Activated gamma-delta T cell treated with anti-CD3 and anti-CD28 coated beads, Interleukin-2, amount 50 U/mL, for 16 hours (primary cell): ENCODE results near the gene WNT1.

ENCODE experiments used
- DNase-seq: peaks from one replicate; pipeline ENCODE4 v3.0.0-alpha.2; 2020; ENCODE audit warnings: low read depth

WNT1 gene

DNA sequence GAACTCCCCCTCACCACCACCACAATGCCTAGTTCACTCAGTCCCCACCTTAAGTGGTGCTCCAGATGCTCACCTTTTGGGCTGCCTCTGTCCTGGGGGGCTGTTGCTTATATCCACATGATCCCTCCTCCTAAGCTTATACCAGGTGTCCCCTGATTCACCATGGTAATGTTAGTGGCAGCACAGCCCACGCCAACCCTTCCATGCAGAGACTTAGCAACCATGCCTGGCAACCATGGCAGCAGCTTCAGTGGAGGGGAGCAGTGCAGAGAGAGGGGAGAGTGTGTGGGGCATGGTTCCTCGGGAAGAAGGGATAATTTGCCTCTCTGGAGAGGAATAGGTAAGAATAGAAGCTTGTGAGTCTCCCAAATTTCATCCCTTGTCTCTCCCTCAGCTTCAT, 22.2 kb downstream of the WNT1 start:
- no peak for DNase-seq

DNA sequence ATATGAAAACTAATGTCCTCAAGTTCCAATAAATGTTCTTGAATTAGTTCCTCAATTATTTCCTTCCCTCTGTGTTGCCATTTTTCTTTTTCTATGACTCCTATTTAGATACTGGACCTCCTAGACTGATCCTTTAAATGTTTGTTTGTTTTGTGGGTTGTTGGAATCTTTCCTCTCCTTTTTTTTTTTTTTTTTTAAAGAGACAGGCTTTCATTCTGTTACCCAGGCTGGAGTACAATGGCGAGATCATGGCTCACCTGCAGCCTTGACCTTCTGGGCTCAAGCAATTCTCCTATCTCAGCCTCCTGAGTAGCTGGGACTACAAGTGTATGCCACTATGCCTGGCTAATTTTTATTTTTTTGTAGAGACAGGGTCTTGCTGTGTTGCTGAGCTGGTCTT, 30.8 kb downstream of the WNT1 start:
- no peak for DNase-seq

DNA sequence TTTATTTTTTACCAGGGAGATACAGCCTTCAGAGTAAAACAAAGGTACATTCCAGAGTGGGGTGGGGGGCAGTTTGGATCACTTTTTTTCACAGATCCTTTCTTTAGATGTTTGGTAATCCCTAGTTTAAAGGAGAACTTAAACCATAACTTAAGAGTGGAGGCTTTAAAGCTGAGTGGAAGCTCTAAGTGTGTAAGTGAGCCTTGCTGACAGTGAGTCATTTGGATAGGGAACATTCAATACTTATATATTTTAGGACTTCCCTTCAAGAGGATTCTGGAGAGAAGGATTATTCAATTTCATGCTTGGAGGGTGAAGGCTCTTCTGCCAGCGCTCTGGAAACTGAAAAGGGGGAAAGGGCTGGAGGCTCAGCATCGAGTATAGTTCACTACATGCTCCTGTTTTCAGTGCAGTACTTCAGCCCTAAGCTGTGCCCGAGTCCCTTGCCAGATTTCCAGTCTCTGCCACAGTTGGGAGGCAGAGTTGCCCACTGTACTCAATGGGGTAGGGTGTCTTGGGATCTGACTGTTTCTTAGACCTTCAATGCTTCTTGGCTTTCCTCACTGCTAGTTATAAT, 32.1 kb downstream of the WNT1 start:
- DNase-seq = no peak

DNA sequence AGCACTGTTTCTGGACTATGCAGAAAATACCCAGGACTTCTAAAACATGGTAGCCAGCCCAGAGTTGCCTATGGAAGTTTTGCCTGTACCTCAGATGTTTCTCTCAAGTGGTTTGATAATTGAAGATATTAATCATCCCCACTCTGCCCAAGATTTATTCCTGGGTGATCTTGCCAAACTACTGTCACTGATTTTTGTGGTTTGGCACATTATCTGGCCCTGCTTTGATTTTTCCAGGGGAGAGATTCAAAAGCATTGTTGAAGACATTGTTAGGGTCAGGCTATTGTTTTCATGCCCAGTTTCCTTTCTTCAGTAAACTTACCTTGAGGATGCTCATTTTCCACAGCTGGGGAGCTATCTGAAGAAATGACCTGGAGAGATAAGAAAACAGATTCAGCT, 34.6 kb downstream of the WNT1 start:
- DNase-seq = no peak

DNA sequence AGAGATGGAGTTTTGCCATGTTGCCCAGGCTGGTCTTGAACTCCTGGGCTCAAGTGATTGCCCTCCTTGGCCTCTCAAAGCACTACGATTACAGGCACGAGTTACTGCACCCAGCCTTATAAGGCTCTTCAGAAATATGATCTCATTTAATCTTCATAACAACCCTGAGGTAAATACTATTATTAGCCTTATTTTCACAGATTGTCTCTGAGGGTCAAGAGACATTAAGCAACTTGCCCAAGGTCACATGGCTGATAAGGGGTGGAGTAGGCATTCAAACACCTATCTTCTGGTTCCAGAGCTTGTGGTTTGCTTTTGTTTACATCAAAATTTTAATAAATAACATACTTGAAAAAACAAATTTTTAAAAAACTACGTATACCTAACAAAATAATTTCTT, 35.3 kb downstream of the WNT1 start:
- DNase-seq = no peak

DNA sequence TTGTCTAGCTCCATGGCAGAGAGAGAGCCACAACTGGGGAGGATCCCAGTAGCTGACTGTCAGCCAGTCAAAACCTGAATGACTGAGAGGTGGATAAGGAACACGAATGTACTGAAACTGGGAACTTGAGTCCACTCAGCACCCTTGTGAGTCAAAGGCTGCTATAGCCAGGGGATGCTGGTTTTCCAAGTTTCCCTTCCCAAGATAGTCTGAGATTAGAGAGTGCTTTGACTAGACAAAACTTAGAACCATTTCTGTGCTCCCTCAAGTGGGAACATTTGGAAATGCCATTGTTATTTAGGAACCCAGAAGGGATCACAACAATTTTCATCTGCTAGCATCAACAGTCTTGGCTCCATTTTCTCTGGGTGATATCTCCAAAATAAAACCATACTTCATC, 36.4 kb downstream of the WNT1 start:
- DNase-seq = no peak

DNA sequence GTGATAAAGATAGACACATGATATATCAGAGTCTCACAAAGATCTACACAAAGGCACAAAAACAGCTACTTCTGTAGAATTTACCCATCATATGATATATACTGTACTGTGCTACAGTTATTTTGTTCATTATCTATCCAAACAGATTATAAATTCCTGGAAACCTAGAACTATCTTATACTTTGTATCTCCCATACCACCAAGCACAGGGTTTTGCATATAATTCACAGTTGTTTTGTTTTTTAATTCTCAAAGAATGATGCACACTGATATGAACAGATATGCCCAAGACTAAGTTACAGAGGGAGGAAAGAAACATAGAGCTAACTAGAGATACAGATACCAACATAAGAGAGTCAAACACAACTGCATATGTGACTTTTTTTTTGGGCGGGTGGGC, 37.1 kb downstream of the WNT1 start:
- no peak for DNase-seq

DNA sequence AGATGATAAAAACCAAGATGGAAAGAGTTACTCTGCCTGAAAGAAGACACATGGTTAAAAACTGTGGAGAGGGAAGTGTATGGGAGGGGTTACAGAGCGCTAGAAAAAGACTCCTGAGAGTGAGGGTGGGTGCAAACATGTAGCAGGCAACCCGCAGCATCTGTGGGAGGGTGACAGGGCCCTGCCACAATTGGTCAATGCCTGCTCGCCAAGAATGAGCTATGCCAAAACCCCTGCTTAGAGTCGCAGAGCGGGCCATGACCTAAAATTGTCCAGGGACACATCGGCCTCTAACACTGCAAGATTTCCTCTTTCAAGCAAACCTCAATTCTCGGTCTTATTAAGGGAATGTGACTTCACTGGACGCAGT, 39.8 kb downstream of the WNT1 start:
- DNase-seq = no peak

DNA sequence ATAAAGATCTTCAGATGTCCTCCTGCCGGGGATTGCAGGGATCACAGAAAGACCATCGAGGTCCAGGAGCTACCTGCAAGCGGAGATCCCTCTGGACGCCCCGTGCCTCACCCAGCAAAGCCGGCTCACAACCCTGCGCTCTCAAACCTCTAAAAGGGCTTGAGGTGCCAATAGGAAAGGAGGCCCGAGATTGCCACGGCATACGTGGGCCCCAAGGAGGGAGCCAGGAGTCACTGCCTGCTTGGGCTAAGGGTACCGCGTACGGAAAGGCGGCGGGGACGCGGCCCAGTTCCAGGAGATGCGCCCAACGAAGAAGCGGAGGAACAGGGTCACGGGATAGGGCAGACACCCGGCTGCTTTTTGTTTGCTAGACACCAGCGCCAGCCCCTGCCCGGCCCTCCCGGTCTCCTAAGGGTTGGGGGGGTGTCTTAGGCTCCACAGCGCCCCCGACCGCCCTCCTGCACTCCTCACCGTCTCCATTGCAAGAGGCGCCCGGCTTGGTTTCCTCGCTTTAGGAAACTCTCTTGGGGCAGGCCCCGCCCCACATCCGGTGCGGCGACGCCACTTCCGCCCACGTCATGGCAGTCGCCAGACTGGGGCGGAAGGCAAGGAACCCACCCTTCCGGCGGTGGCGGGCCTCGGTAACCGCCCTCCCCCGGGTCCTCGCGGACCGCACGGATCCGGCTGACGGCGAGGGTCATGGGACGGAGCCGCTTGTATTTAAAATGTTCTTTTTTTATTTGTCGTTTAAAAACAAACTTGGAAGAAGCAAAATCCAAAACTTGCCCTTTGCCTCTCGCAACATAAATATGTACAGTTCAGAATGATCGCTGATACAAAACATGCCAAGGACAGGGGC, 40.4 kb downstream of the WNT1 start, which contains the start of gene PRKAG1:
TSS of gene PRKAG1 (minus strand) at position 516 of the 859 bp plus-strand sequence. CDS start at position 480, 36 bp downstream.
- peak; percentile 93 for DNase-seq

DNA sequence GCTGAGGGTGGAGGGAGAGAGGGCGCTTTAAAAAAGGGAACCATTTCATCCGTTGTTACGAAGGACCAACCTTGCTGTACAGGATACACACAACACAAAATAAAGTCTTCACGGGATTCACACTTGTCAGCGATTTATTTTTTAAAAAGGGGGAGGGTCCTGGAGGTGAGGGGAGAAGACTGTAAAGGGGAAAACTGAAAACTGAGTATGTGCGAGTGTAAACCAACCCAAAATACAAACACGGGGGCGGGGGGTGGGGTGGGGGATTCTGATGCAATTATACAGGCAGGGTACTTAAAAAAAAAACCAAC, 41.0 kb downstream of the WNT1 start:
- no peak for DNase-seq

DNA sequence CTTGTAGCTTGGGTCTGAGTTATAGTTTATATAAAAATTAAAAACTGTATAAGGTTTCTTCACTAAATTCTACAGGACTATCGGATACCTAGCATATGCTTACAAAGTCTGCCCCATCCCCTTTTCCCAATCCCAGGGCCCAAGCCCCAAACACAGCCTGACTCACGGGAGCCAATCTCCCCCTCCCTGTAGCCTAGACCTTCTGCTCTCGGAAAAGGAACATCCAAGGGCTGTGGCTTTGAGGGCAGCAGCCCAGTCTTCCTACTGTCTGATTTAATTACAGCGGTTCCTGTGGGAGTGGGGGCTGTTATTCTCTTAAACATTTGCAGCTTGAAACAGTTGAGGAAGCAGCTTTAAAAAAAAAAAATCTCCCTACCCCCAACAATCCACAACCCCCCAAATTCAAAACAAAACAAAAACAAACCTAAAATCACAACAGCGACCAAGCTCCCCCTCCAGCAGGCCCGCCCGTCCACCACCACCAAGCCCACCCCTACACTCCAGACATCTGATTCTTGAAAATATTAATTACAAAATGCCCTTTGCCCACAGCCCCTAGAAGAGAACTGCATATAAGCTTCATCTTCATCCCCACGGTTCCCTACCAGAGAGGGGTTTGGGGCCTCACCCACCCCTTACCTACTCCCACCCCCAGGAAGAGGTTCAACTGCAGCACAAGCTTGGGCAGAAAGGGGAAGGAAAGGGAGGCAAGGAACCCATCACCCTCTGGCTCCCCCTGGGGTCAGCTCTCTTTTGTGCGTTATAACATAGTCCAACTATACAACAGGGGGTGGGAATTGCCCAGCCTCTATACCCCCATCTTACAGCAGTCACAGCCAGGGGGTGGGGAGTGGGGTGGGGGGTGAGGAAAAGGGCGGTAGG, 41.6 kb downstream of the WNT1 start:
- no peak for DNase-seq

DNA sequence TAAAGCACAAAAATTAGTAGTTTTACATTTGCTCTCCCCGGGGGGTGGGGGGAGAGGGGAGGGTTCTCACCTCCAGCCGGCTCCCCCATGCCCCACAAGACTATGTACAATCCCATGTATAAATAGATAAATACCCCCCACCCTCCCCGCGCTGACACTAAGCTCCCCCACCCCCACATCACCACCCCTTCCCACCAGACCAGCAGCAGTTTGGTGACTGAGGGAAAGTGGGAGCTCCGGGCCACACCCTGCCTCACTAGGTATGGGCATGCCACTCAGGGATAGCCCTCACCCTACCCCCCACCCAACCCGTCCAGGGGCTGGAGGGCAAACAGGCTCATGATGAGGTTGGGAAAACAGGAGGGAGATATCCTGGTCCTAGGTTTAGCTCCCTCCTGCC, 42.3 kb downstream of the WNT1 start:
- DNase-seq = no peak

DNA sequence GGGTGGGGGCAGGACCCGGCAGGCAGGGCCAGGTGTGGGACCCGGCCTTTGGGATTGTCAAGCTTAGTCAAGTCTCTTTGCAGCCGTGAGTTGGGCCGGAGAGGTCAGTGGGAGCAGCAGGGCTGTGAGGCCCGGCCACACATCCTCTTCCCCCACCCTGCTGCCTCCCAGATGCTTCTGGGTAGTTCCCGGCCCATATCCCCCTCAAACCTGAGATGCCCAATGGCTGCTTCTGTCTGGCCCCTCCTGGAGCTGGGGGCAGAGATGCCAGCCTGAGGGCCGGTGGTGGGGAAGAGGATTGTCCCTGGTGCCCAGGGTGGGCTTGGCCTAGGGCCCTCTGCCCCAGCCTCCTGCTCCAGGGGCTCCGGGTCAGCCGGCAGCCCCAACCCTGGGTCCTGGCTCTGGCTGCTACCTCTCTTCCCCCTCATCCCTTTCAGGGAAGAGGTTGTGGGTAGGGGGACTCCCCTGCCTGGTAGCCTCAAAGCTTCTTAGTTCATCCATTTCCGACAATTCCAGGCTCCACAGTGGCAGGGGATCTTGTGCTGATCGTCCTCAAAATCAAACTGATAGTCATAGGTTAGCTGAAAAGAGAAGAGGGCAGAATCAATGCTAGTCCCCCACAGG, 43.3 kb downstream of the WNT1 start:
- DNase-seq = no peak

DNA sequence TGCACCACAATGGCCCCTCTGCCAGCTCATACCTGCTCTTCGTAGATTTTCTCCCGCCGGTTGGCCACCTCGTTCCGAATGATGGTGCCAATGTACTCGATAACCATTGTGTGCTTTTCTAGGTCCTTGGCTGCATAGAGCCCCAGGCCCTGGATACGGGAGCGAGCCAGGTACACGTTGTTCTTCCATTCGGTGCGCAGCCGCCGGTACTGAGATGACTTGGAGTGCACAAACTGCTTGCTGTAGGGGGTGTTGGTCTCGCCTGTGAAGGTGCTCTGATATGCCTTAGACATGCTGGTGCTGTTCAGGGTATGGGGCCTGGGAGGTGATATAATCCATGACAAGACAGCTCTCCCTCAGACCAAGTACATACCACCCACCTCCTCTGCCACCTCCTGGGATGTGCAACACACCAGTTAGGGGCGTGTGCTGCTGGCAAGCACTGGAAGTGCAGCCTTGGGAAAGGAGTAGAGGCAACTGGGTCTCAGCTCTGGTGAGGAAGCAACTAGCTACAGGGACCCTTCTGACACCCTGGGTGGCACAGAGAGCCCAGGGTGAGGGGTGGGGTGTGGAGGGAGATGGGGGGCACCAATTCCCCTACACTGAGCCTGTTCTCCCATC, 44.5 kb downstream of the WNT1 start:
- DNase-seq = no peak

DNA sequence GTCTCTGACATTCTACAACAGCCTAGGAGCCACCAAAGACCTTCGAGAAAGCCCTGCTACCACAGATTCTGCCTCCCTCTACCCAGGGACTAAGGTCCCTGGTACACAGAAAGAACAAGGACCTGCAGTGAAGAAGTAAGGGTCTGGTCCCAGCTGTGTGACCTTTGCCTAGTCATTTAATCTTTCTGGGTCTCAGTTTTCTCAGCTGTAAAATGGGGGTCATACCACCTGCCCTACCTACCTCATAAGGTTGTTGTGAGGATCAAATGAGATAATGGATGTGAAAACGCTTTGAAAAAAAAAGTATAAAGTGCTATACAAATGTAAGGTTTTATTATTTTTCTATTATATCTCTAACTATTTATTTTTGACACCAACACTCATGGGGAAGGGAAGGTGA, 45.7 kb downstream of the WNT1 start:
- no peak for DNase-seq

DNA sequence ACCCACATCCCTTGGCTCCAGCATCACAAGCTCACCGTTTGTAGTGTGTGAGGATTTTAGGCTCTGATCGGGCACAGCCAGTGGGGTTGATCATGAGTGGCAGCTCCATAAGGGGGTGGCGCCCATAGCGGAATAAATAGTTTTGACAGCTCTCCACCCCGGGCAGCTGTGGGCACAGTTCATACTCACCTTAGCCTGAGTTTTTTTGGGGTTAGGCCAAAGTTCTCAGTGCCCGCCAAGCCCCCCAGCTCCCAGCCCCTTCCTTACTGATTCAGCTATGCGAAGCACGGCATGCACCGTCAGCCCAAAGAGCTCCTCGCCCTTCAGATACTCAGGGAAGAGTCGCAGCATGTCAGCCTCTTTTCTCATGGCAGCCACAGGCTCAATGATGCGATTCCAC, 46.4 kb downstream of the WNT1 start:
- DNase-seq = no peak

DNA sequence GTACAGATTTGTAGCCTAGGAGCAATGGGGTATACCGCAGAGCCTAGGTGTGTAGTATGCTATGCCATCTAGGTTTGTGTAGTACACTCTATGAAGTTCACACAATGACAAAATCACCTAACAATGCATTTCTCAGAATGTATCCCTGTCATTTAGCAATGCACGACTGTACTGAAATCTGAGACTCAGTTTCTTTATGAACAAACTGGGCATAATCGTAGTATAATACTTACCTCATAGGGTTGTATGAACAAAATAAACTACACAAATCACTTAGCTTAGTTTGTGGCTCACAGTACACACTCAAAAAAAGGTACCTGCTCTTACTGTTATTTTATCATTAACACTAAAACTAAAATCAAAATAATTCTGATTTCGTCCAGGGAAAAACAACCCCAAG, 47.3 kb downstream of the WNT1 start:
- no peak for DNase-seq

DNA sequence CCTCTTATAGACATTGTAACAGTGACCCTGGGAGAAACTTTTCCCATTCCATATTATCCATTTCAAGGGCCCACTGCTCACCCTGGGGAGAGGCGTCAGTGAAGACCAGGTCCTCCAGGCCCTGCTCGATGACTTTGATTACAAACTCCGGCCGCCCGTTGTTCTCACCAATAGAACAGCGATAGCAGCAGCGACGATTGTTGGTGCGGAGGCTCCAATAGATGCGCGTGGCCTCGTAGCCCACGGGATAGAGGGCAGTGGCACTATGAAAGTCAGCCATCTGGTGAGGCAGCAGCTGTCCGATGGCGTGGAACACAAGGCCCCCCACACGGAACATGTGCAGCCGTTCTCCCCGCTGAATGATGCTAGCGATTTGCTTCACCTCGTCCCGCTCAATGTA, 48.0 kb downstream of the WNT1 start:
- no peak for DNase-seq

DNA sequence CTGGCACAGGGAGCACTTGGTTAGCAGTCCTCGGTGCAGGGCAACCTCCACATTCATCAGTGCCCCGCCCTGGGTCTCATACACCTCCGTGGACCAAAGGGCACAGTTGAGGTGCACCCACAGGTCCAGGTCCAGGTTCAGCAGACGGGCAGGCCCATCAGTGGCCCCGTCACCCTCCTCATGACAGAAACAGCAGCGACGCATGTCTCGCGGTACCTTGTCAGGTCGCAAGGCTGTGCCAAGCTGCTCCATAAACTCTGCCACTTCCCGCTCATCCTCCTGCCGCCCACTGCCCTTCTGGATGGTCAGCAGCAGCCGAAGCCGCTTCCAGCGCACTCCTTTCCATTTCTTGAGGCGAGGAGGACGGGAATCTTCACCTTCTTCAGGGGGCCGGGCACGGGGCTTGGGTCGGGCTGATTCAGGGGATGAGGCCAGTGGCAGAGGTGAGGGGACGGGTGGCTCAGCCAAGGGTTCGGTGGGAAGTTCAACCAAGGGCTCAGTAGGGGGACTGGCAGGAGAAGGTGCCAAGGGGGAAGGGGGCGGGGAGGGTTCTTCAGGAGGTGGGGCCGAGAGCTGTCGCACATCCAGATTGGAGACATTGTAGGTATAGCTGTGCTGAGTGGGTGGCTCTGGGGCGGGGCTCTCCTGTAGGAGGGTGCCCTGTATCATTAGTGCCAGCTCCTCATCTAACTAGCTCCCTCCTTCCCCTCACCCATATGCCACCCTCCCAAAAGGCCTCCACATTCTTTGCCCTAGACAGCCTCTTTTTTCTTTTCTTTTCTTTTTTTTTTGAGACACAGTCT, 48.8 kb downstream of the WNT1 start:
- DNase-seq = no peak

DNA sequence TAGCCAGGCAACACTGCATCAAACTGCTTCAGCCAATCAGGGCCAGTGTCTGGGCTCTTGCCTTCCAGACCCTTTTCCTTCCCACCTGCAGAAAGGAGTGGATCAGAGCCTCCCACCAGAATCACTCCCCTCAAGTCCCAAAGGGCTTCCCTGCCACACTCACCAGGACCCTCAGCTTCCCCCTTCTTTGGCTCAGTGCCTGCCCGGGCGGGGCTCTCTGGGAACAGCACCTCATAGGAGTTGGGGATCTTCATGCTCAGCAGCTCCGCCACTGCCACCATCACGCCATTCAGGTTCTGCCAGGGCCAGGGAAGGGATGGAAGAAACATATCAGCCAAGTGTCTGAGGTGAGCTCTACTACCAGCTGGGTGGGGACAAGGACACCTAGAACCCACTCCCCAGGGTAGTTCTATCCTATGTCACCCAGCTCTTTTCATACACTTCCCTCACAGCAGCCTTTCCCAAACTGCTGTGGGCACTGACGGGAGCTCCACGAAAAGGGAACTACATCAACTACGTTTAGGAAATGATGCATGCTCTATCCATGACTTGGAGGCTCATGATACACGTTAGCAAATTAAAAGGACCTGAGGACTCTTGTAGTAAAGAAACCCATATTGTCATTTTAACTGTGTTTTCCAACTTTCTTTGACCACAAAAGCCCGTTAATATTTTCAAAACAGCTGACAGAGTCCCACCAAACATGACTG, 49.9 kb downstream of the WNT1 start:
- DNase-seq = no peak
